Fibroblast of lung (primary cell): ENCODE measurements around the gene MYO9A. TPM values are rescaled to one million over a fixed set of nuclear protein-coding genes. Genes with fewer than 3 reads are reported as not detected.
"Not testable (repeated sequence)": the region's sequence is repeated elsewhere in the genome, so short reads cannot be mapped to it uniquely, and the experiment has no call there.

ENCODE experiments used
- DNase-seq, 2 donors: peaks; one replicate each; pipeline versions ENCODE4 v3.0.0 to v3.0.0-alpha.2; 2010; ENCODE audit warnings: low read depth in 2 of 2
- H2AFZ ChIP-seq: 2 replicates; pipeline ENCODE4 v1.5.1; 2012; ENCODE audit warnings: low read length, control low read depth, inconsistent platforms
- H3K27ac ChIP-seq: 2 replicates; pipeline ENCODE4 v1.5.1; 2011; ENCODE audit warnings: low read length, control low read depth; ENCODE audit not compliant: insufficient read depth
- H3K27me3 ChIP-seq: 2 replicates; pipeline ENCODE4 v1.5.1; 2011; ENCODE audit warnings: mild to moderate bottlenecking, low read length; ENCODE audit not compliant: control insufficient read depth, insufficient read depth
- H3K36me3 ChIP-seq: 2 replicates; pipeline ENCODE4 v1.5.1; 2011; ENCODE audit warnings: low read length; ENCODE audit not compliant: control insufficient read depth, insufficient read depth
- H3K4me1 ChIP-seq: 2 replicates; pipeline ENCODE4 v1.5.1; 2011; ENCODE audit warnings: low read length; ENCODE audit not compliant: control insufficient read depth, insufficient read depth; ENCODE audit errors: extremely low read depth
- H3K4me2 ChIP-seq: 2 replicates; pipeline ENCODE4 v1.5.1; 2011; ENCODE audit warnings: low read length, control low read depth; ENCODE audit not compliant: insufficient read depth; ENCODE audit errors: extremely low read depth
- H3K4me3 ChIP-seq, 4 experiments: fragments of 200-600 bp in 1 of 4; sonication (generic) in 1 of 4; replicated peaks in 1 of 4; 2 replicates each; pipeline ENCODE4 v1.5.1; 2011 to 2016; ENCODE audit warnings: low read length in 4 of 4, low read depth in 3 of 4, mild to moderate bottlenecking in 3 of 4, control low read depth in 2 of 4, inconsistent platforms in 1 of 4, mixed read lengths in 1 of 4; ENCODE audit not compliant: insufficient read depth in 1 of 4; ENCODE audit errors: control extremely low read depth in 1 of 4
- H3K79me2 ChIP-seq: 2 replicates; pipeline ENCODE4 v1.5.1; 2012; ENCODE audit warnings: mild to moderate bottlenecking, low read length, inconsistent platforms; ENCODE audit not compliant: control insufficient read depth, insufficient read depth
- H3K9ac ChIP-seq: 2 replicates; pipeline ENCODE4 v1.5.1; 2011; ENCODE audit warnings: mild to moderate bottlenecking, low read length, control low read depth; ENCODE audit not compliant: insufficient read depth
- H3K9me3 ChIP-seq: 2 replicates; pipeline ENCODE4 v1.5.1; 2012; ENCODE audit warnings: low read depth, low read length; ENCODE audit not compliant: control insufficient read depth, insufficient read depth
- H4K20me1 ChIP-seq: 2 replicates; pipeline ENCODE4 v1.5.1; 2011; ENCODE audit warnings: low read length; ENCODE audit not compliant: control insufficient read depth, insufficient read depth; ENCODE audit errors: extremely low read depth
- CTCF ChIP-seq, 2 donors: IDR thresholded peaks in 1 of 2; conservative IDR thresholded peaks in 1 of 2; 1 replicate in 1 of 2; 2 replicates in 1 of 2; pipeline ENCODE4 v1.5.1; 2011 to 2012; ENCODE audit warnings: low read length in 2 of 2, control low read depth in 1 of 2, inconsistent platforms in 1 of 2, low read depth in 1 of 2, mild to moderate bottlenecking in 1 of 2
- EZH2 ChIP-seq: IDR thresholded peaks from 2 replicates; pipeline ENCODE4 v1.5.1; 2012; ENCODE audit warnings: low read length, control low read depth, mild to moderate bottlenecking; ENCODE audit errors: missing control alignments
- polyA plus RNA-seq, 2 donors: library from polyadenylated mRNA; depleted of rRNA in 1 of 2; stranded (reverse) in 1 of 2; unstranded in 1 of 2; fragments of >200 nt; gene quantifications; 2 replicates each; pipeline ENCODE4 v1.2.1, GENCODE V29; 2011 to 2012; ENCODE audit warnings: missing spikeins in 1 of 2
- total RNA-seq: library from RNA; depleted of rRNA; stranded (reverse); fragments of >200 nt; gene quantifications from 2 replicates; pipeline ENCODE4 v1.2.1, GENCODE V29; 2014

The MYO9A gene
- total and polyA plus RNA-seq, 2 donors (not counting 1 experiment from before 2014, with no cell fraction given) = 12.8 to 48.6 TPM

GRCh38 chr15:71874245-71874644 lies 243.7 kb downstream of the MYO9A start:
- no peak overlapping the region for H3K4me3 ChIP-seq
- H2AFZ ChIP-seq = no peak overlapping the region
- no peak for DNase-seq
- H3K27ac ChIP-seq = no peak overlapping the region
- H3K9ac ChIP-seq = no peak overlapping the region
- H3K9me3 ChIP-seq = no peaks in the 10 kb centered on the region
- no peaks in the 10 kb centered on the region for H3K4me1 ChIP-seq
- no peaks in the 10 kb centered on the region for H4K20me1 ChIP-seq
- no peaks in the 10 kb centered on the region for H3K79me2 ChIP-seq
- TF ChIP-seq EZH2 (no peak), CTCF (conservative IDR thresholded peaks at IDR 0.05 in 1 of 2, IDR thresholded peaks at IDR 0.05 in 1 of 2; ENCODE audit: low read depth in 1 of 2, low read length in 2 of 2) (no peak)
- no peak overlapping the region for H3K4me2 ChIP-seq
- no peaks in the 10 kb centered on the region for H3K36me3 ChIP-seq
- no peaks in the 10 kb centered on the region for H3K27me3 ChIP-seq

- not testable (repeated sequence) for H3K79me2 ChIP-seq, H3K9ac ChIP-seq, H3K4me3 ChIP-seq, H3K4me2 ChIP-seq, H4K20me1 ChIP-seq, DNase-seq, H3K36me3 ChIP-seq, H3K27ac ChIP-seq, H2AFZ ChIP-seq, H3K9me3 ChIP-seq, H3K4me1 ChIP-seq, H3K27me3 ChIP-seq
Measured at GRCh38 chr15:71858232-71858631, 259.7 kb downstream of the MYO9A start.

- H3K9me3 ChIP-seq = no peaks in the 10 kb centered on the region
- no peak overlapping the region for H3K4me2 ChIP-seq
Measured at GRCh38 chr15:71853543-71853942, 264.4 kb downstream of the MYO9A start.

More at GRCh38 chr15:71853543-71853942, 264.4 kb downstream of the MYO9A start:
- H3K27ac ChIP-seq = no peak overlapping the region
- H3K79me2 ChIP-seq = no peaks in the 10 kb centered on the region
- H3K9ac ChIP-seq = no peak overlapping the region
- no peak overlapping the region for H2AFZ ChIP-seq
- H3K36me3 ChIP-seq = peaks cover 2% of the 10 kb centered on the region
- no peaks in the 10 kb centered on the region for H4K20me1 ChIP-seq
- TF ChIP-seq EZH2 (no peak), CTCF (conservative IDR thresholded peaks at IDR 0.05 in 1 of 2, IDR thresholded peaks at IDR 0.05 in 1 of 2; ENCODE audit: low read depth in 1 of 2, low read length in 2 of 2) (no peak)
- no peak overlapping the region for H3K4me3 ChIP-seq
- H3K4me1 ChIP-seq = no peaks in the 10 kb centered on the region
- DNase-seq = no peak
- no peaks in the 10 kb centered on the region for H3K27me3 ChIP-seq
